HepG2 (cell line): Measurements from ENCODE around the gene TMEM185B. TPM values are rescaled to one million over a fixed set of nuclear protein-coding genes. Genes with fewer than 3 reads are reported as not detected.

Experiments
- AGO1 ChIP-seq: fragments of 200-400 bp; formaldehyde crosslinking; IDR thresholded peaks from 2 replicates; pipeline ENCODE4 v1.6.1; 2017; ENCODE audit warnings: mild to moderate bottlenecking, low read depth, low read length, moderate library complexity; ENCODE audit not compliant: poor library complexity, severe bottlenecking
- DNMT1 ChIP-seq: sonication (generic); formaldehyde crosslinking; IDR thresholded peaks from 2 replicates; pipeline ENCODE4 v1.5.1; 2020; ENCODE audit warnings: mild to moderate bottlenecking, missing genetic modification reagents
- FOSL2 ChIP-seq: sonication (generic); formaldehyde crosslinking; IDR thresholded peaks from 2 replicates; pipeline ENCODE4 v1.4.0; 2020; ENCODE audit warnings: missing genetic modification reagents
- KDM2A ChIP-seq: sonication (generic); formaldehyde crosslinking; IDR thresholded peaks from 2 replicates; pipeline ENCODE4 v1.4.0; 2020; ENCODE audit warnings: low read depth, missing genetic modification reagents, borderline replicate concordance
- NFKB2 ChIP-seq: sonication (generic); formaldehyde crosslinking; IDR thresholded peaks from 2 replicates; pipeline ENCODE4 v1.4.0; 2020; ENCODE audit warnings: missing genetic modification reagents, borderline replicate concordance
- NPAS2 ChIP-seq: sonication (generic); formaldehyde crosslinking; IDR thresholded peaks from 2 replicates; pipeline ENCODE4 v1.8.0; 2022; ENCODE audit warnings: mild to moderate bottlenecking, missing genetic modification reagents, borderline replicate concordance
- NR2C2 ChIP-seq: sonication (generic); formaldehyde crosslinking; IDR thresholded peaks from 2 replicates; pipeline ENCODE4 v1.4.0; 2020; ENCODE audit warnings: missing genetic modification reagents, mild to moderate bottlenecking, moderate library complexity, borderline replicate concordance
- PCBP1 ChIP-seq: fragments of 200-400 bp; formaldehyde crosslinking; IDR thresholded peaks from 2 replicates; pipeline ENCODE4 v1.6.1; 2017; ENCODE audit warnings: mild to moderate bottlenecking, low read depth, low read length, borderline replicate concordance
- SAFB2 ChIP-seq: sonication (generic); formaldehyde crosslinking; IDR thresholded peaks from 2 replicates; pipeline ENCODE4 v1.5.1; 2020; ENCODE audit warnings: missing genetic modification reagents, low read depth, mild to moderate bottlenecking, borderline replicate concordance
- SOX13 ChIP-seq, 3 experiments: fragments of 450-650 bp in 1 of 3; sonication (generic) in 1 of 3; formaldehyde crosslinking in 1 of 3; IDR thresholded peaks in 2 of 3; conservative IDR thresholded peaks in 1 of 3; 2 replicates each; pipeline versions ENCODE4 v1.5.0 to v1.6.1; 2016 to 2020; ENCODE audit warnings: antibody characterized with exemption in 1 of 3, mild to moderate bottlenecking in 1 of 3, missing compliant biosample characterization in 1 of 3, missing genetic modification reagents in 1 of 3, moderate library complexity in 1 of 3
- U2AF2 ChIP-seq: fragments of 200-400 bp; formaldehyde crosslinking; IDR thresholded peaks from 2 replicates; pipeline ENCODE4 v1.6.1; 2017; ENCODE audit warnings: low read depth, mild to moderate bottlenecking, low read length
- ZBTB4 ChIP-seq: sonication (generic); formaldehyde crosslinking; IDR thresholded peaks from 2 replicates; pipeline ENCODE4 v1.4.0; 2020; ENCODE audit warnings: missing genetic modification reagents, mild to moderate bottlenecking, borderline replicate concordance
- ZHX2 ChIP-seq, 2 experiments: sonication (generic) in 1 of 2; formaldehyde crosslinking in 1 of 2; IDR thresholded peaks; 2 replicates each; pipeline versions ENCODE4 v1.6.1 to v1.9.0; 2014 to 2022; ENCODE audit warnings: antibody characterized with exemption in 1 of 2, borderline replicate concordance in 1 of 2, inconsistent platforms in 1 of 2, low read depth in 1 of 2, missing genetic modification reagents in 1 of 2
- ZNF367 ChIP-seq: sonication (generic); formaldehyde crosslinking; IDR thresholded peaks from 2 replicates; pipeline ENCODE4 v1.4.0; 2020; ENCODE audit warnings: missing genetic modification reagents, borderline replicate concordance
- ZNF589 ChIP-seq: sonication (generic); formaldehyde crosslinking; conservative IDR thresholded peaks from 2 replicates; pipeline ENCODE4 v1.8.0; 2022; ENCODE audit warnings: mild to moderate bottlenecking, moderate library complexity, missing genetic modification reagents
- ZNF616 ChIP-seq: sonication (generic); formaldehyde crosslinking; IDR thresholded peaks from 2 replicates; pipeline ENCODE4 v1.5.0; 2020; ENCODE audit warnings: low read depth, mild to moderate bottlenecking, missing genetic modification reagents
- ZNF770 ChIP-seq: sonication (generic); formaldehyde crosslinking; IDR thresholded peaks from 2 replicates; pipeline ENCODE4 v1.5.0; 2020; ENCODE audit warnings: mild to moderate bottlenecking, missing genetic modification reagents
- polyA plus RNA-seq, 8 experiments: library from polyadenylated mRNA; depleted of rRNA in 3 of 8; stranded (reverse) in 7 of 8; unstranded in 1 of 8; fragments of >200 nt; fragmentation: Illumina TruSeq in 4 of 8; extraction: Trizol in 4 of 8; gene quantifications; 2 replicates each; pipeline versions ENCODE4 v1.2.1 to v1.2.3, GENCODE V29; 2011 to 2016; ENCODE audit warnings: low read depth in 4 of 8, missing spikeins in 1 of 8, mixed read lengths in 1 of 8; ENCODE audit not compliant: insufficient read depth in 1 of 8
- total RNA-seq, 5 experiments: library from RNA; depleted of rRNA; stranded (reverse); fragments of >200 nt; fragmentation: Illumina TruSeq; extraction: Trizol; gene quantifications; 2 replicates each; pipeline ENCODE4 v1.2.3, GENCODE V29; 2016; ENCODE audit warnings: low read depth in 1 of 5

The TMEM185B gene
- total and polyA plus RNA-seq, 2 of the 13 experiments (the other 11 are each of a cell fraction or from before 2014, with no cell fraction given), result 5.6 to 7.0 TPM

DNA sequence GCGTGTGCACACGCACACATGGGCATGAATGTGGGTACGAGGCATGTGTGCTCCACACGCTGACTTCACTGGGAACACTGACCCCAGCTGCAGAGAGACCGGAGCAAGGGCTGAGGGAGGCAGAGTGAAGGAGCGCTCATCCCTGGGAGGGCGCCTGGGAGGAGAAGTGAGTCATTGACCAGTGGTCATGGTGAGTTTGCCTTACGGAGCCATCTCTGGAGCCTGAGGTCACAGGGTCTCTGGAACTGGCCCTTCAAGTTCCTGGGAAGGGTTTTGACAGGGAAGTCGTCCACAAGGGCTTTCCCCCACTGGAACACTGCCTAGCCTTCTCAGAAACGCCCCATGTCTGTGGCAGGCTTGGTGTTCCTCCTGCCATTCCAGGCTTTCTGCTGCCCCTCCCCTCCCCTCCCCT is 14.3 kb upstream of the TMEM185B start (continued):
- TF ChIP-seq NPAS2, result no peak
- peak; percentile 95 for TF ChIP-seq PCBP1
- no peak for TF ChIP-seq AGO1
- TF ChIP-seq ZNF616 (CRISPR knock-in tag), result no peak
- TF ChIP-seq FOSL2 (CRISPR knock-in tag), result peak; percentile 77
- TF ChIP-seq KDM2A, result no peak
- TF ChIP-seq NR2C2 (CRISPR knock-in tag), result no peak
- no peak for TF ChIP-seq ZBTB4 (CRISPR knock-in tag)
- no peak for TF ChIP-seq ZHX2 (IDR thresholded peaks at IDR 0.05; ENCODE audit: low read depth)
- TF ChIP-seq ZHX2 (CRISPR knock-in tag; IDR thresholded peaks at IDR 0.05; ENCODE audit: borderline replicate concordance), result no peak
- TF ChIP-seq ZNF367 (CRISPR knock-in tag), result no peak
- TF ChIP-seq ZNF589, result no peak
- TF ChIP-seq U2AF2, result no peak
- no peak for TF ChIP-seq SAFB2 (CRISPR knock-in tag)
- TF ChIP-seq NFKB2 (CRISPR knock-in tag), result peak; percentile 51; the same call in 1 of the 2 replicates
- no peak for TF ChIP-seq ZNF770
- no peak for TF ChIP-seq SOX13 (IDR thresholded peaks at IDR 0.05)
- no peak for TF ChIP-seq SOX13 (CRISPR knock-in tag; conservative IDR thresholded peaks at IDR 0.05 in 1 of 2, IDR thresholded peaks at IDR 0.05 in 1 of 2)
- TF ChIP-seq DNMT1 (CRISPR knock-in tag), result no peak
